GM23338 (cell line): ENCODE measurements around the gene PSD4. TPM values are rescaled to one million over a fixed set of nuclear protein-coding genes. Genes with fewer than 3 reads are reported as not detected.
A peak's percentile ranks its signal among the peaks of the same experiment; 100 is the strongest.

ENCODE experiments used
- ATAC-seq: fragments of 200-7000 bp; cut with Tn5 transposase; 3 replicates; pipeline ENCODE4 v1.9.1; 2020
- DNase-seq: peaks from one replicate; pipeline ENCODE4 v3.0.0-alpha.2; 2015; ENCODE audit warnings: low spot score
- H2AFZ ChIP-seq: fragments of 200-600 bp; sonication (generic); 2 replicates; pipeline ENCODE4 v1.8.0; 2016; ENCODE audit warnings: antibody characterized with exemption, mild to moderate bottlenecking, moderate library complexity
- H3F3A ChIP-seq: fragments of 200-600 bp; sonication (generic); replicated peaks from 2 replicates; pipeline ENCODE4 v1.8.0; 2017; ENCODE audit warnings: antibody characterized with exemption, mixed run types, low read depth
- H3K27ac ChIP-seq: fragments of 200-600 bp; sonication (generic); 2 replicates; pipeline ENCODE4 v1.6.1; 2016; ENCODE audit warnings: low read depth
- H3K27me3 ChIP-seq: fragments of 200-600 bp; sonication (generic); 2 replicates; pipeline ENCODE4 v1.8.0; 2016; ENCODE audit warnings: mild to moderate bottlenecking, mixed run types, moderate library complexity; ENCODE audit not compliant: insufficient read depth
- H3K36me3 ChIP-seq: fragments of 200-600 bp; sonication (generic); 2 replicates; pipeline ENCODE4 v1.8.0; 2016; ENCODE audit warnings: mild to moderate bottlenecking; ENCODE audit not compliant: insufficient read depth
- H3K4me1 ChIP-seq: fragments of 200-600 bp; sonication (generic); 2 replicates; pipeline ENCODE4 v1.8.0; 2016; ENCODE audit warnings: mild to moderate bottlenecking, moderate library complexity; ENCODE audit not compliant: insufficient read depth
- H3K4me2 ChIP-seq: fragments of 200-600 bp; sonication (generic); 2 replicates; pipeline ENCODE4 v1.7.1; 2017; ENCODE audit warnings: mixed run types
- H3K4me3 ChIP-seq: fragments of 200-600 bp; sonication (generic); 2 replicates; pipeline ENCODE4 v1.6.1; 2016; ENCODE audit warnings: mixed run types
- H3K79me2 ChIP-seq: fragments of 200-600 bp; sonication (generic); replicated peaks from 2 replicates; pipeline ENCODE4 v1.8.0; 2017; ENCODE audit warnings: mild to moderate bottlenecking; ENCODE audit not compliant: insufficient read depth
- H3K9me2 ChIP-seq: fragments of 200-600 bp; sonication (generic); 2 replicates; pipeline ENCODE4 v1.8.0; 2017; ENCODE audit not compliant: insufficient read depth
- H4K20me1 ChIP-seq: fragments of 200-600 bp; sonication (generic); replicated peaks from 2 replicates; pipeline ENCODE4 v1.8.0; 2017; ENCODE audit warnings: mild to moderate bottlenecking; ENCODE audit not compliant: insufficient read depth
- H3K27ac Mint-ChIP-seq: 2 replicates; pipeline ENCODE4 v1.8.0; 2020; ENCODE audit warnings: inconsistent platforms, mild to moderate bottlenecking, moderate library complexity, mixed read lengths
- H3K27me3 Mint-ChIP-seq: 3 replicates; pipeline ENCODE4 v1.8.0; 2022; ENCODE audit warnings: low read depth, mild to moderate bottlenecking, moderate library complexity, mixed read lengths, inconsistent platforms; ENCODE audit not compliant: insufficient read depth, poor library complexity
- H3K36me3 Mint-ChIP-seq: 3 replicates; pipeline ENCODE4 v1.8.0; 2021; ENCODE audit warnings: low read depth, mild to moderate bottlenecking, inconsistent platforms, moderate library complexity, mixed read lengths
- H3K4me1 Mint-ChIP-seq: 3 replicates; pipeline ENCODE4 v1.8.0; 2020; ENCODE audit warnings: mild to moderate bottlenecking, inconsistent platforms, mixed read lengths
- H3K4me3 Mint-ChIP-seq: 3 replicates; pipeline ENCODE4 v1.8.0; 2021; ENCODE audit warnings: moderate library complexity, mild to moderate bottlenecking, inconsistent platforms, mixed read lengths
- H3K9me3 Mint-ChIP-seq: 3 replicates; pipeline ENCODE4 v1.8.0; 2020; ENCODE audit warnings: moderate library complexity, mild to moderate bottlenecking, inconsistent platforms, mixed read lengths
- CREB1 ChIP-seq: fragments of 250-450 bp; sonication (Bioruptor Pico); IDR thresholded peaks from 2 replicates; pipeline ENCODE4 v1.5.0; 2020; ENCODE audit warnings: low read depth, mild to moderate bottlenecking, moderate library complexity
- CTCF ChIP-seq, 2 experiments: fragments of 200-600 bp in 1 of 2; sonication (generic) in 1 of 2; conservative IDR thresholded peaks; 2 replicates each; pipeline versions ENCODE4 v1.5.1 to v1.6.1; 2016 to 2017; ENCODE audit warnings: antibody characterized with exemption in 2 of 2, low read depth in 2 of 2, mild to moderate bottlenecking in 2 of 2, moderate library complexity in 1 of 2
- ETS1 ChIP-seq: IDR thresholded peaks from 2 replicates; pipeline ENCODE4 v1.6.1; 2016; ENCODE audit warnings: antibody characterized with exemption
- EZH2 ChIP-seq: fragments of 200-600 bp; sonication (generic); IDR thresholded peaks from one replicate; pipeline ENCODE4 v1.8.0; 2017; ENCODE audit warnings: antibody characterized with exemption, mild to moderate bottlenecking, low read depth; ENCODE audit not compliant: unreplicated experiment
- JUNB ChIP-seq: IDR thresholded peaks from one replicate; pipeline ENCODE4 v1.6.1; 2016; ENCODE audit warnings: antibody characterized with exemption; ENCODE audit not compliant: unreplicated experiment
- NANOG ChIP-seq: IDR thresholded peaks from 2 replicates; pipeline ENCODE4 v1.6.1; 2016; ENCODE audit warnings: antibody characterized with exemption, borderline replicate concordance
- POLR2AphosphoS5 ChIP-seq: IDR thresholded peaks from 2 replicates; pipeline ENCODE4 v1.6.1; 2016; ENCODE audit warnings: antibody characterized with exemption, low read depth
- STAT1 ChIP-seq: IDR thresholded peaks from one replicate; pipeline ENCODE4 v1.6.1; 2016; ENCODE audit warnings: antibody characterized with exemption; ENCODE audit not compliant: unreplicated experiment
- ZNF462 ChIP-seq: fragments of 250-450 bp; sonication (Bioruptor Pico); IDR thresholded peaks from 2 replicates; pipeline ENCODE4 v1.5.0; 2020; ENCODE audit warnings: mild to moderate bottlenecking, moderate library complexity
- polyA plus RNA-seq: library from polyadenylated mRNA; unstranded; fragments of >200 nt; fragmentation: Nextera tagmentation; extraction: Ambion mirVana; gene quantifications from 2 replicates; pipeline ENCODE4 v1.2.1, GENCODE V29; 2016
- total RNA-seq: library from RNA; depleted of rRNA; stranded (reverse); fragments of >200 nt; shearing (Covaris generic); gene quantifications from 2 replicates; pipeline ENCODE4 v1.2.3, GENCODE V29; 2014

The PSD4 gene
- total and polyA plus RNA-seq, 2 experiments from 2014 or later = 0.06 to 0.66 TPM

- TF ChIP-seq CTCF (conservative IDR thresholded peaks at IDR 0.05; ENCODE audit: low read depth in 2 of 2) (no peak), STAT1 (no peak), NANOG (no peak), CREB1 (no peak), JUNB (no peak)
Measured at GRCh38 chr2:113179446-113180045, 5.8 kb downstream of the PSD4 start (continued).

- DNase-seq (no peak), ATAC-seq (peak; percentile 68)
- H2AFZ ChIP-seq = no peak overlapping the region
- Mint-ChIP-seq H3K36me3 (no peaks in the 10 kb centered on the region), H3K27ac (no peak overlapping the region), H3K27me3 (peaks cover 3% of the 10 kb centered on the region), H3K4me1 (peaks cover 17% of the 10 kb centered on the region), H3K4me3 (no peak overlapping the region), H3K9me3 (no peaks in the 10 kb centered on the region)
- no peaks in the 10 kb centered on the region for H3K79me2 ChIP-seq
- no peaks in the 10 kb centered on the region for H3K9me2 ChIP-seq
- no peaks in the 10 kb centered on the region for H3K27me3 ChIP-seq
- no peaks in the 10 kb centered on the region for H4K20me1 ChIP-seq
- H3F3A ChIP-seq = no peaks in the 10 kb centered on the region
- H3K4me3 ChIP-seq = no peak overlapping the region
- H3K4me1 ChIP-seq = no peaks in the 10 kb centered on the region
- no peaks in the 10 kb centered on the region for H3K36me3 ChIP-seq
- no peak overlapping the region for H3K4me2 ChIP-seq
- no peak overlapping the region for H3K27ac ChIP-seq
- TF ChIP-seq ZNF462 (CRISPR knock-in tag) = no peak
- no peak for TF ChIP-seq ETS1
- TF ChIP-seq POLR2AphosphoS5 = no peak
- TF ChIP-seq EZH2 = no peak
- no peak for TF ChIP-seq STAT1
- no peak for TF ChIP-seq NANOG
- TF ChIP-seq CREB1 = no peak
- TF ChIP-seq CTCF (conservative IDR thresholded peaks at IDR 0.05; ENCODE audit: low read depth in 2 of 2) = no peak
- TF ChIP-seq JUNB = no peak
Measured at GRCh38 chr2:113180131-113180946, 6.6 kb downstream of the PSD4 start.
